HG02870 (cell line): ENCODE measurements around the gene GLRX5.
A peak's percentile ranks its signal among the peaks of the same experiment; 100 is the strongest.

ENCODE experiments used
- ATAC-seq: cut with Tn5 transposase; IDR thresholded peaks from one replicate; pipeline ENCODE4 v1.9.1; 2021; ENCODE audit warnings: mild to moderate bottlenecking, moderate library complexity; ENCODE audit not compliant: unreplicated experiment

The GLRX5 gene

GRCh38 chr14:95534299-95535225 is at the start of gene GLRX5:
GLRX5 (plus strand) TSS chr14:95535050; CDS start chr14:95535090, 40 bp downstream.
- ATAC-seq = peak; percentile 90

DNA sequence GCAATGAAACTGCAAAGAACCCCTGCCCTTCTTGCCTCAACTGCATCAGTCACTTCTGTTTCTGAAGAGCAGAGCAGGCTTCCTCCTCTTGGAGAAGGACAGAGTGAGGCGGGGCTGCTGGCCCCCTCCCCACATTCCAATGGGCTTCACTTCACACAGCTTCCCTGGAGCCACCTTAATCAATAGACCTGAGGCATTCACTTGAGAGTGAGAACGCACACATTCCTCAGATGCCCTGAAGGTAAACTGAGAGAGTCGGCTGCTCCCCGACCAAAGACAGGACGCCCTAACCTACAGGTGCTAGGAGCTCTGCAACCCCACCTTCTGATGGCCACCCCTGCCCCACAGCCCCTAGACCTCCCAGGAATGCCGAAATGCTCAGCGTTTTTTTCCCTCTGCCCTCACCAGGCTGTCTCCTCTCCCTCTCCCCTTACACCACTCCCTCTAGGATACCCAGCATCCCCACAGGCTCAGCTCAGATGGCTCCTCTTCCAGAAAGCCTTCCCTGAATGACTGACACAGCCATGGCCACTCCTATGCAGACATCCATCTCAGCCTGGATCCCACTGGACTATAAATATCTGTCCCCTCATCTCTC is 49.5 kb upstream of the GLRX5 start:
- ATAC-seq = no peak

GRCh38 chr14:95486875-95487668 is 47.8 kb upstream of the GLRX5 start:
- ATAC-seq = no peak

DNA sequence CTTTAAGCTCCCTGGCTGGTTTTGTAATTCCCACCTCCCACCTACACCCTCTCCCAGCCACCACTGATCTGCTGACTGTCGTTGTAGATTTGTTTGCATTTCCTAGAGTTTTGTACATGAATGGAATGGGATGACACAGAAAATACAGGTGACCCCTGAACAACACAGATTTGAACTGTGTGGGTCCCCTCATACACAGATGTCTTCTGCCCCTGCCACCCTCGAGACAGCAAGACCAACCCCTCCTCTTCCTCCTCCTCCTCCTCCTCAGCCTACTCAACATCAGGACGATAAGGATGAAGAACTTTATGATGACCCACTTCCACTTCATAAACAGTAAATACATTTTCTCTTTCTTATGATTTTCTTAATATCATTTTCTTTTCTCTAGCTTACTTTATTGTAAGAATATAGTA is 47.2 kb upstream of the GLRX5 start:
- ATAC-seq = no peak

DNA sequence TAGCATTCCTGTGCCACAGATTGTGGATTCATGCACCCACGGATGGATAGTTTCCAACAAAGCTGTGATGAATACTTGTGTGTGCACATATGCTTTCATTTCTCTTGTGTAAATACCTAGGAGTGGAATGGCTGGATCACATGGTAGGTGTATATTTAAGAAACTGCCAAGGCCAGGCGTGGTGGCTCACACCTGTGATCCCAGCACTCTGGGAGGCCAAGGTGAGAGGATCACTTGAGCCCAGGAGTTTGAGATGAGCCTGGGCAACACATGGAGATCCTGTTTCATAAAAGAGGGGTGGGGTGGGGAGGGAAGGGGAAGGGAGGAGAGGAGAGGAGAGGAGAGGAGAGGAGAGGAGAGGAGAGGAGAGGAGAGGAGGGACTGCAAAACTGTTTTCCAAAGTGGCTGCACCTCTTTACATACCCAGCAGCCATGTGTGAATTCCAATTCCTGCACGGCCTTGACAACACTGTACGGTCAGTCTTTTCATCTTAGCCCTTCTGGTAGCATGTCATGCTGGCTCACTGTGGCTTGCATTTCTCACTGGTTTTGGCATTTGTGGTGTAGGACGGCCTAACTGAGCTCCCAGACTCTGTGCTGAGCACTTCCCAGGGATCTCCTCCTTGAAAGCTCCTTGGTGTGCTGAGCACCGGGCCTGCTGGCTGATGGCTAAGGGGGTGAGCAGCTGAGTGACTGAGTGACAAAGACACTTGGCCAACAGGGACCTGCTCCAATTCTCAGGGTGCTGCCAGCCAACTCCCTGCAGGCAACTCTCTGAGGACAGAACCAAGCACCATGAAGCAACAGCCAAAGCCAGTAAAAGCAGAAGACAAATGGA is 46.3 kb upstream of the GLRX5 start:
- no peak for ATAC-seq

GRCh38 chr14:95489214-95490137 is 45.4 kb upstream of the GLRX5 start:
- no peak for ATAC-seq

DNA sequence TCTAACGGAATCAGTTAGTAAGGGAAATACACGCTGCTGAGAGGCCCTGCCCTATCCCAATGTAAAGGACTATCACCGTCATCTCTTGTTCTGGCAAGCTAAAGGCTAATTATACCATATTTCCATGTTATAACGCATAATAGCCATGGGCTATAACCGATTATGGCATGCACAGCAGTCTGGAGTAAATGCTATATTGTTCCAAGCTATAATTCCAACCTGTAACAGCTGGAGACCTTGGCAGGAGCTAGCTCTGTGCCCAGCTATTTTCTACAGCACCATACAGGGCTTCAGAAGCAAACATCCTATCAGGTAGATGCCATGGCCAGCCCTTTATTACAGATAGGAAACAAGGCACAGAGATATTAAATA is 44.7 kb upstream of the GLRX5 start:
- ATAC-seq = no peak

- ATAC-seq = no peak
Measured at GRCh38 chr14:95490727-95491451, 44.0 kb upstream of the GLRX5 start.

DNA sequence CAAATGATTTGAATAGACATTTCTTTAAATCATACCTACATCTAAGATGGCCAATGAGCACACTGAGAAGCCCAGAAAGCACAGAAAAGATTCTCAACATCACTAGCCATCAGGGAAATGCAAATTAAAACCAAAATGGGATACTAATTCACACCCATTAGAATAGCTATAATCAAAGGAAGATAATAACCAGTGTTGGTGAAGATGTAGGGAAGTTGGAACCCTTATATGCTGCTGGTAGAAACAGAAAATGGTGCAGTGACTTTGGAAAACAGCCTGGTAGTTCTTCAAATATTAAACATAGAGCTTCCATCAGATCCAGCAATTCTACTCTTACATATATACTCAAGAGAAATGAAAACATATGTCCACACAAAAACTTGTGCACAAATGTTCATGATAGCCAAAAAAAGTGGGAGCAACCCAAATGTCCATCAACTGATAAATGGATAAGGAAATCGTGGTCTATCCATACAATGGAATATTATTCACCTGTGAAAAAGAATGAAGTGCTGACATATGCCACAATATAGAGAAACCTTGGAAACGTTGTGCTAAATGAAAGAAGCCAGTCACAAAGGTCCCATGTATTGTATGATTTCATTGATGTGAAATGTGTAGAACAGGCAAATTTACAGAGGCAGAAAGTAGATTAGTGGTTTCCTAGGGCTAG is 42.8 kb upstream of the GLRX5 start:
- no peak for ATAC-seq

DNA sequence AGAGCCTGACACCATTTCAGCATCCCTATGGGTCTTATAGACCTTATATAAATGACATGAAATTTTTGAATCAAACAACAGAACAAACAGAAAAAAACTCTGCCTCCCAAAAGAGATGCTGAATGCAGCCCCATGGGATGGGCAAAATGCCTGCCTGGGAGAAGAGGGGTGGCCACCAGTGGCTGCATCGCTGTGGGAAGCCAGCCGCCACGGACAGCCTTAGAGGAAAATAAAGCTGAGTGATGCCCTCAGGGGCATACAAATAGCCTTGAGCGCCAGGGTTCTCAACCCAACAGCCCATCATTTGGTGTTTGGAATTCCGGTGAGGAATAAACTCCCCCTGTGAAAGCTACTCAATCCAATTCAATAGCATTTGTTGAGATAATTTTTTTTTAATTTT is 41.3 kb upstream of the GLRX5 start:
- ATAC-seq = no peak

DNA sequence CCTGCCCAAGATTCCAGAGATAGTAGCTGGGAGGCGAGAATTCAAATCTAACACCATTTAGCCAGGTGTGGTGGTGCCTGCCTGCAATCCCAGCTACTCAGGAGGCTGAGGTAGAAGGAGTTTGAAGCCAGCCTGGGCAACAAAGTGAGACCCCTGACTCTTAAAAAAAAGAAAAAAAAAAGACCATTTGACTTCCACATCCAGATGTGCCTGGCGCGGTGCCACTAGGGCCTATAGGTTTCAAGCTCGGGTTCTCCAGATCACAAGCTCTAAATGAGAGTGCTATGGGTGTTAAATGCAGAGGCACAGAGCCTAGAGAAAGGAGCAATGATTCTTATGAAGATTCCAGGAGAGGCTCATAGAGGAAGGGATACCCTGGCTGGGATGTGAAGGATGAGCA is 40.9 kb upstream of the GLRX5 start:
- no peak for ATAC-seq

- no peak for ATAC-seq
Measured at GRCh38 chr14:95494456-95494855, 40.4 kb upstream of the GLRX5 start.

DNA sequence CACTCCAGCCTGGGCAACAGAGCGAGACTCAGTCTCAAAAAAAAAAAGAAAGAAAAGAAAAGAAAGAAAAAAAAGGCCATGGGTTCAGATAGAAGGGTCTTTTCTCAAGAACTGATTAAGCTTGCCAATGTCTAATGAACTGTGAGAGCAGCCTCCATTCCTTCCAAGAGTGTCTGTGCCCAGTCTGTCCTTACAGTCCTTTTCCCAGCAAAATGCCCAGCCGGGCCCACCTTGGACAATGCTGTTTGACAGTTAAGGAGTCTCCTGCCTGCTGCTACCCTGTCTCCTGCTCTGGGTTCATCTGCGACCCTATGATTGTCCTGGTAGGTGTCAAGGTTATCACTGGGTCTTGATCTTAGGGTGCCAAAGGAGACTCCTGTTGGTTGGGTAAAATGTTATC is 39.8 kb upstream of the GLRX5 start:
- no peak for ATAC-seq

- ATAC-seq = peak; percentile 72
Measured at GRCh38 chr14:95495538-95496025, 39.3 kb upstream of the GLRX5 start.

DNA sequence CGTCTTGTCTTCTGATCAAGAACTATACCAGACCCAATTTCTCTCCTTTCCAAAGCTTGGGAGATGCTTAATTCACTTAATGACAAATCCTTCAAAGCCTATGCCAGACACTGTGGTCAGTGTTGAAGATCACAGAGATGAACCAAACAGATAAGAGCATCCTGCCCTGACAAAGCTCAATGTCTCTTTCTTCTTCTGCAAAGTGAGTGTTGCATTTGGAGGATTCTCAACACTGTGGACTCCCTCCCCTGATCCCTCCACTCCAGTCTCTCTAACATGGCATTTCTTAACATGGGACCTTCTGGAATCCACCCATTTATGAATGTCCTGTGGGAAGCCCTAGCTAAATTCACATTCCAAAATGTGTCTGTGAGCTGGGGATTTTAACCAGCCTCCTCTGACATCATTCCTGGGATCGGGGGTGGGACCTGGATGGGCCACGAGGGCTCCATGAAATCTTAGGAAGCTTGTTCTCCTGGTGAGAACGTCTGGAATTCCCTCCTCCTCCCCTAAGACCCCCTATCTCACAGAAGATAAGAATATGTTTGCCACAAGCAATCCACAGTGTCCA is 38.7 kb upstream of the GLRX5 start:
- peak; percentile 12 for ATAC-seq

DNA sequence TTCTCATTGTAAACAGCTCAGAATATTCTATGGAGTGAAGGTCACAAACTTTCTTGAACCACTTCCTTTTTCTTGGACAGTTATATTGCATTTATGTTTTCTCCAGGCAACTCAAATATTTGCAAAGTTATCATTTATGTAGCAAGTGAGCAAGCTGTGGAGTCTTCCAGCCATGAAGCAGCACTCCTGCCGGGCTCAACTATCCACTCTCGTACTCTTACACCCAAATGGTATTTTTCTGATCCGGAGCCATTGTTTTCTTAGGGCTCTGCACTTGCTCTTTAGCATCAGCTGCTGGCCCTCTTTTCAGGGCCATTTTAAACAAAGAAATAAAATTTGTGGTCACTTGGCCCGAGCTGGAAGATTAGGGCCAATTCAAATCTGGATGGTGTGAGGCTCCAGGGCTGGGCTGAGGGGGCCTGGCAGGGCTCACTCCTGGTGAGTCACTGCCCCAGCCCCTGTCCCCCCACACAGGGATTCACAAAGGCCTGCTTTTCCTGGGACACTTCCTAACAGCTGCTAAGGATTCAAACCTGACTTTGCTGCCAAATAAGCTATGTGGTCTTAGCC is 38.1 kb upstream of the GLRX5 start:
- no peak for ATAC-seq

DNA sequence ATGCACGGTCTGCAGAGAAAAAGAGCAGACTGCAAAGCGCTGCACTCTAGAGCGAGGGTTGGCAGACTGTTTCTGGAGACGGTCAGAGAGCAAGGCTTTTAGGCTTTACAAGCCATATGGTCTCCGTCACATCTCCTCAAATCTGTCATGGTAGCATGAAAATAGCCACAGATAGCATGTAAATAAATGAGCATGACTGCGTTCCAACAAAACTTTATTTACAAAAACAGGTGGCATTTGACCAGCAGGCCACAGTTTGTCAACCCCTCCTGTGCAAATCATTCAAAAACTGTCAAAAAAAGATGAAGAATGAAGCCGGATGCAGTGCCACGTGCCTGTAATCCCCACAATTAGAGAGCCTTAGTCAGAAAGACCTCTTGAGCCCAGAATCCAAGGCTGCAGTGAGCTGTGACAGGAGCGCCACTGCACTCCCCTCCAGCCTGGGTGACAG is 37.3 kb upstream of the GLRX5 start:
- ATAC-seq = no peak
